ENCODE results near the gene AJM1.

Gene AJM1

DNA sequence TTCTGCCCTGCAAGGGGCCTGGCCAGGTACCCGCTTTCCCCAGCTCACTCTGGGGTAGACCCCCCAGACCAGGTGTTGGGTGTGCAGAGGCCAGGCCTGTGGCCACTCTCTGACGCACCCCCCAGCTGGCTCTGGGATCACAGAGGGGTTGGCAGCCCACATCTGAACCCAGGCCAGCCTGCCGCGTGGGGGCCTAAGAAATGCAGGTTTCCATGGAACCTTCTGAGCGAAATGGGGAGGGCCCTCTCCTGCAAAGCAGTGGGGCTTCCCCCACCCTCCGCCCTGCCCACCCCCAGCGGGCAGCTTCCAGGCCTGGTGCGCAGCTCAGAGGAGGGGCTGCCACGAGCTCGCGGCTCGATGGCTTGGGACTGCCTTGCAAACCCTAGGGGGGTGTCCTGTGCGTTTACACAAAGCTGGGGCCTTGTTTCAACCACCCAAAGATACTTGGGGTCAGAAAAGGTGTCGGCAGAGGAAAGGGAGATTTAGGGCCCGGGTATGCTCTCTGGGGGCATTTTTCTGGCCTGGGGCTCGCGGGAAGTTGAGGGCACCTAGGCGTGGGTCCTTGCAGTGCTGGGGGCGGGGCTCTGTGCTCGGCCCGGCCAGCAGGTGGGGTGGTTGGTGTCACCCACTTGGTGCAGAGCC is 1.0 kb downstream of the AJM1 start:
- peak in 22 of 56 donors; percentile 17 to 73 (median 38) for DNase-seq

DNA sequence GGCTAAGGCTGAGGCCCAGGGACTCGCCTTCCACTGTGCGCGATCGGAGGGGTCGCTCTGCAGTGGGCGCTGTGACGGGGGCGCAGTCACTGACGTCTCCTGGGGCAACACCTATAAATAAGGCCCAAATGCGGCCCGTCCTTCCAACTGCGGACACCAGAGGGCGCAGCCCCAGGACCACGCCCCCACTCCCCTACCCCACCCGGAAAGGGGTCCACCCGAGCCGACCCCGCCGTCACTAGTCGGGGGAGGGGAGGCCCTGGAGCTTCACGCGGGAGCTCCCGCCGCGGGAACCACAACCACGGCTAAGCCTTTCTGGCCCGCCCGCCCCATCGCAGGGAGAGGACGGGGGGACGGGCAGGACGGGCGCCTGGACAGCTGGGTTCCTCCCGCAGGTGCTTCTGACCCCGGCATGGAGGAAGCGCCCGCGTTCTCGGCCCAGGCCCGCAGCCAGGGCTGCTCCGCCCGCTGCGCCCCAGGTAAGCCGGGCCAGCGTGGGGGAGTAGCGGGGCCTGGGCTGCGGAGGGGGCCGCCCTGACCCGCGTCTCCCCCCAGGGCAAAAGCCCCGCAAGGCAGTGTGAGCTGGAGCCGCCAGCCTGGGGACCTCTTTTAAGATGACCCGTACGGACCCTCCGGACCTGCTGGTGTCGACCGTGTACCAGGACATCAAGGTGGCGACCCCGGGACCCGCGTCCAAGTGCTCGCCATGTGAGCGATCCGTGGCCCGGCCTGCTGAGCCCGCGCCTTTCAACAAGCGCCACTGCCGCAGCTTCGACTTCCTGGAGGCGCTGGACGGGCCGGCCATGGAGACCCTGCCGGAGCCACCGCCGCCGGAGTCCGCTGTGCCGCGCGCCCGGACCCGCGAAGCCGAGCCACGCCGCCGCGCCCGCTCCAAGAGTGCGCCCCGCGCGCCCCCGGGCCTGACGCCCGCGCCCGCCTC is 1.8 kb downstream of the AJM1 start:
- peak in 8 of 56 donors; percentile 18 to 61 (median 34) for DNase-seq

DNA sequence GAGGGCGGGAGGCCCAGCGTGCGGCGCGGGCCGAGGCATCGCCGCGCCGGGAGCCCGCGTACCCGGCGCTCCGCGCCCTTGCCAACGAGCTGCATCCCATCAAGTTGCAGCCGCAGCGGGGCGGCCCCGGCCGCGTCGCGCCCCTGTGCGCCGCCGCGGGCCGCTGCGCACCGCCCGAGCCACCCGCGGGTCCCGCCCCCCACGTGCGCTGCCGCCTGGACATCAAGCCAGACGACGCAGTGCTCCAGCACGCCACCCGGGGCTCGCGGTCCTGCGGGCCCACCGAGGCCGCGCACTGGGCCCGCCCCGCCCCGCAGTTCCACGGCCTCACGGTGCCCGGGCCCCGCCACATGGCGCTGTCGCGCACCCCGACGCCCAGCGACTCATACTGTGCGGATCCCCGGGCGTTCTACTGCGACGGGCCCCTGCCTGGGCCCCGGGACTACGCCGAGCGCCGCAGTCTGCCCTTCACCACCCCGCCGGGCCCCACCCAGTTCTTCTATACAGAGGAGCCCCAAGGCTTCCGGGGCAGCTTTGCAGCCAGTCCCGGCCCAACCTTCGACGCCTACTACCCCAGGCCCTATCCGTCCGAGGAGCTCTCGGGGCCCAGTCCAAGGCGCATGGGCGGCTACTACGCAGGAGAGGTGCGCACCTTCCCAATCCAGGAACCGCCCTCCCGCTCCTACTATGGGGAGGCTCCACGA is 2.6 kb downstream of the AJM1 start:
- DNase-seq, result no peak

DNA sequence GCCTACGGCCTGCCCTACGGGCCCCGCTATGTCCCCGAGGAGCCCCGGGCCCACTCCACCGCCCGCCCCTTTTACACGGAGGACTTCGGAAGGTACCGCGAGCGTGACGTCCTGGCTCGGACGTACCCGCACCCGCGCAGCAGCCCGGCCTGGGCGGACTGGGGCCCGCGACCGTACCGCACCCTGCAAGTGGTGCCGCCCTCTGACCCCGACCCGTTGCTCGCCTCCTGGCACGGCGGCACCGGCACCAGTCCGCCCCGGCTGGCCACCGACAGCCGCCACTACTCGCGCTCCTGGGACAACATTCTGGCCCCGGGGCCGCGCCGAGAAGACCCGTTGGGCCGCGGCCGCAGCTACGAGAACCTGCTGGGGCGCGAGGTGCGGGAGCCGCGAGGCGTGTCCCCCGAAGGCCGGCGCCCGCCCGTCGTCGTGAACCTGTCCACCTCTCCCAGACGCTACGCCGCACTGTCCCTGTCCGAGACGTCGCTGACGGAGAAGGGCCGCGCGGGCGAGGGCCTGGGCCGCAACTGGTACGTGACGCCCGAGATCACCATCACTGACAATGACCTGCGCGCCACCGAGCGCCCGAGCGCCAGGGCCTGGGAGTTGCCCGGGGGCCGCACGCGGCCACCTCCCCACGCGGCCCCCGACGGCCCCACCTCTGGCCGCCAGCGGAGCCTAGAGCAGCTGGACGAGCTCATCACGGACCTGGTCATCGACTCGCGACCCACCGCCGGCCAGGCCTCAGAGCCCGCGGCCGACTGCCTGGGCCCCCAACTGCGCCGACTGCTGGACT is 3.4 kb downstream of the AJM1 start:
- no peak for DNase-seq

DNA sequence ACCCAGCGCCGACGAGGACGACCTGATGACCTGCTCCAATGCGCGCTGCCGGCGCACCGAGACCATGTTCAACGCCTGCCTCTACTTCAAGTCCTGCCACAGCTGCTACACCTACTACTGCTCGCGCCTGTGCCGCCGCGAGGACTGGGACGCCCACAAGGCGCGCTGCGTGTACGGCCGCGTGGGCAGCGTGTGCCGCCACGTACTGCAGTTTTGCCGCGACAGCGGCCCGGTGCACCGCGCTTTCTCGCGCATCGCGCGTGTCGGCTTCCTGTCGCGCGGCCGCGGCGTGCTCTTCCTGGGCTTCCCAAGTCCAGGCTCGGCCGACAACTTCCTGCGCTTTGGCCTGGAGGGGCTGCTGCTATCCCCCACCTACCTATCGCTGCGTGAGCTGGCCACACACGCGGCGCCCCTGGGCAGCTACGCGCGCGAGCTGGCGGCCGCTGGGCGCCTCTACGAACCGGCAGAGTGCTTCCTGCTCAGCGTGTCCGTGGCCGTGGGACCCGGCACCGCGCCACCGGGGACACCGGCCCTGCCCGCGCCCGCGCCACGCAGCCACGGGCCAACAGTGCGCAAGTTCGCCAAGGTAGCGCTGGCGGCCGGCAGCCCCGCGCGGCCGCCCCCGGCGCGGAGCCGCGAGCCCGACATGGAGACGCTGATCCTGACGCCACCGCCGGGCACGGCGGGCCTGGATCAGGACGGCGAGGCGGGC is 4.3 kb downstream of the AJM1 start:
- DNase-seq, result no peak

DNA sequence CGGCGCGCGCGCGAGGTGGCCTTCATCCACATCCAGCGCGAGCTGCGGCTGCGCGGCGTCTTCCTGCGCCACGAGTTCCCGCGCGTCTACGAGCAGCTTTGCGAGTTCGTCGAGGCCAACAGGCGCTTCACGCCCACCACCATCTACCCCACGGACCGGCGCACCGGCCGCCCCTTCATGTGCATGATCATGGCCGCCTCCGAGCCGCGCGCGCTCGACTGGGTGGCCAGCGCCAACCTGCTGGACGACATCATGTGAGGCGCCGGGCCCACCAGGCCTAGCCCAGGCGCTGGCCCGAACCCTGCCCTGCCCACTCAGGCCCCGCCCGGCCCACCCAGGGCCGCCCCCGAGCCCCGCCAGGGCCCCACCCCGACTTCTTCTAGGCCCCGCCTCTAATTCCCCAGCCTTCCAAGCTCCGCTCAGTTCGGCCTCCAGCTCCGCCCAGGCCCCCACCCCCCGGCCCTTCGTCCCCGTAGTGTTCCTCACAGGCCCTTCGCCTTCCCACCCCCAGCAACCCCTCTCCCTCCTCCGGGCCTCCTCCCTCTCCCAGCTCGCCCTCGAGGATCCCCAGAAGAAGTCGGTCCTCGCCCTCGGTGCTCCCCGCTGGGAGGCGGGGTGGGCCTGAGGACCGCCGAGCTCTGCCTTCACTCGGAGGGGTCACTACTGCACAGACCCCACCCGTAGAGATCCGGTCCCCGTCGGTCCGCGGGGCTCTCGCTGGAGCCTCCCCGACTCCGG is 5.0 kb downstream of the AJM1 start:
- DNase-seq, result no peak

DNA sequence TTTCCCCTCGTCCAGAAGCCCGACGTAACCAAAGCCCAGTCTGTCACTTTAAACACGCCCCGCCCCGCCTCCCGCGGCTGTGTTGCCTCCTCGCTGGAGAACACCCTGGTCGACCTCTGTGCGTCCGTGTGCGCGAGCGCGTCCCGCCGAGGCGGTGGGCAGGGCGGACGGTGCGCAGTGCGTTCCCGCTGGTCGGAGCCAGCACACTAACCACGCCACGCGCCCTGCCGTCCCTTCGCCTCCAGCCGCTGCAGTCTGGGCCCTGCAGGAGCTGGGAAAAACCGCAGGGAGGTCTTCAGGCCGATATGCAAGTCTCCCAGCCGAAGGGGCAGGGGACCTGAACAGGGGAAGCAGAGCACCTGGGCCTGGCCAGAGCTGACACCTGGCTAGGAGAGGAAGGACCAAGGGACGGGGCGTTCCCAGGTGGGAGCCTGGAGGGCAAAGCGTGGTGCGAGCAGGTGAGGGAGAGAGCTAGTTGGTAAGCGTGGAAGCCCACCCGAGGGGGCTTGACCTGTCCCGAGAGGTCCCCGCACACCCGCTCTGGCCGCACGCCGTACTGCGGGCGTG is 5.6 kb downstream of the AJM1 start:
- peak in 2 of 56 donors; percentile 33 to 46 for DNase-seq

DNA sequence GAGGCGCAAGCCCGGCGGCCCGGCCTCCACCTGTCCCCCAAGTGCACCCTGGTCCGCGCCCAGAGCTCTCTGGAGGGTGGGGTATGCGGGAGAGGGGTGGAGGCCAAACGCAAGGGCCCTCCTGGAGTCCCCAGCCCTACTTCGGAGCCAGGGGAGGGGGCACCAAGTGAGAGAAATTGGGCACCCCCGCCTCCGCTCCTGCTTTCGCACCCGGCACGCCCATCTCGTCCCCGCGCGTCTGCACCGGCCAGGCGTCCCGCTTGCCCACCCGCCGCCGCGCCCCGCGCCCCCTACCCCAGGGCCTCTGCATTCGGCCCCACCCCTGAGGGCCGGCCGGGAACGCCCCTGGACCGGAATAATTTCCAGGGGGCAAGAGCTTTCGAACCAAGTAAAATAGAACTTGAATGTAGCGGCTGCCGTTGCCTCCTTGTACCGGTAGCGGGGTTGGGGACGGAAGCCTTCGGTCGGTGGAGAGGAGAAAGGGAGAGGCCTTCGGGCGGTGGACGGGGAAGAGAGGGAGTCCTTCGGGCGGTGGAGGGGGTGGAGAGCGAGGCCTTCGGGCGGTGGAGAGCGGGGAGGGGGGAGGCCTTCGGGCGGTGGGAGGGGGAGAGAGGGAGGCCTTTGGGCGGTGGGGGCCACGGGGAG is 6.2 kb downstream of the AJM1 start:
- DNase-seq, result peak in 2 of 56 donors; percentile 51 to 71

DNA sequence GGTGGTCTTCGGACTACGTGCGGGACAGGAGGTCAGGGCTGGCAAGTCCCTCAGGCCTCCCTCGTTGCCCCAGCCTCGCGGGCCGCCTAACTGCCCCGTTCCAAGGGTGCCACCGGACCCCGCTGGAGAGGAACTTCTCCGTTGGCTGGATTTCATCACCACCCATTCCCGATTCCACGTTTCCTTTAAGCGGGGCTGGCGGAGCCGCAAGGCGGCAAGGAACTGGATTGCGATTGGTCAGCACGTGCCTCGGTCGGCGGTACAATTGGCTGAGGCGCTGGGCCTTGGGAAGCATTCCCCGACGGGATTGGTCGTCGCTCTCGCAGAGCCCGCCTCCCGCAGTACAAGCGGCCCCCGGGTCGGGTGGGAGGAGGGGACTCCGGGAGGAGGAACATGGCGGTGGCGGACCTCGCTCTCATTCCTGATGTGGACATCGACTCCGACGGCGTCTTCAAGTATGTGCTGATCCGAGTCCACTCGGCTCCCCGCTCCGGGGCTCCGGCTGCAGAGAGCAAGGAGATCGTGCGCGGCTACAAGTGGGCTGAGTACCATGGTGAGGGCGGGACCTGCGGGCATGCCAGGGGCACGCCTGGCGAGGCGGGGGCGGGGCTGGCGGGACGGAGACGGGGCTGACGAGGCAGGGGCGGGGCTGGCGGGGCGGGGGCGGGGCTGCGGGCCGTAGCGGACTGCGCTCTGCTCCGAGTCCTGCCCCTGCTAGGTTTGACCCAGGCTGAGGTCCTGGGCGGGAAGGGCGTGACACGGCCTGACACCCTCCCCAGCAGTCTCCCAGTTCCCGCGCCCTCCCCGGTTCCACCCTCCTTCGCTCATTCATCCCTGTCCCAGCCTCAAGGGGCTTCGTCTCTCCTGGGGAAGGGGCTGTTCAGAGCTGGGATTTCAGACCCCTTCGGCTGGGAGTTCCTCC is 7.0 kb downstream of the AJM1 start, which contains the start of gene PHPT1:
TSS of gene PHPT1 (plus strand) at position 372 of the 922 bp plus-strand sequence. CDS start at position 394, 22 bp downstream.
- peak; percentile 71 to 100 (median 97) for DNase-seq

DNA sequence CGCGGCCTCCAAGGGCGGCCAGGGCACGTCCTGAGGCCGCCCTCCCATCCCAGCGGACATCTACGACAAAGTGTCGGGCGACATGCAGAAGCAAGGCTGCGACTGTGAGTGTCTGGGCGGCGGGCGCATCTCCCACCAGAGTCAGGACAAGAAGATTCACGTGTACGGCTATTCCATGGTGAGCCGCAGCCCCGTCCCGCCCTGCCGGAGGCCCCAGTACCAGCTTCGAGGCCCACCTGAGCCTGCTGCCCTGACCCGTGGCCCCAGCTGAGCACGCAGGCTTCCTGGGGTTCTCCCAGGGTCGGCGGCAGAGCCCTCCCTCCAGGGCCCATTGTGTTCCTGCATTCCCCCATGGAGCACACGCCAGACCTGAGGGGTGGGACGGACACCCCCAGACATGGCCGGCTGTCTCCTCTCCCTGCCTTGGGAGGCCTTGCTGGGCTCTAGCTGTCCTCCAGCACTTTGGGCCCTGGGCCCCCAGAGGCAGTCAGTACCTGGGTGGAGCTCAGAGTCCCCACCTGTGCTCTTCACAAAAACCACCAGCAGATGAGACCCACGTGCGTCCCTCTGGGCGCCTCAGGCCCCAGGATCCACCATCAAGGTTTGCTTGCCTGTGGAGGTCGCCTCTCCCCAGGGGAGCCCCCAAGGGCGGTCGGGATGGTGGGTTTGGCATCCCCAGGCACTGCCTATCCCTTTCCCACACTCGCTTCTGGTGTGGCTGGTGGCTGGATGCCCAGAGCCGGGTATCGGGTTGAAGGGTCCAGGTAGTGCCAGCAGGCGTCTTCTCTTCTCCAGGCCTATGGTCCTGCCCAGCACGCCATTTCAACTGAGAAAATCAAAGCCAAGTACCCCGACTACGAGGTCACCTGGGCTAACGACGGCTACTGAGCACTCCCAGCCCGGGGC is 7.9 kb downstream of the AJM1 start:
- peak in 1 of 56 donors; percentile 49 for DNase-seq

DNA sequence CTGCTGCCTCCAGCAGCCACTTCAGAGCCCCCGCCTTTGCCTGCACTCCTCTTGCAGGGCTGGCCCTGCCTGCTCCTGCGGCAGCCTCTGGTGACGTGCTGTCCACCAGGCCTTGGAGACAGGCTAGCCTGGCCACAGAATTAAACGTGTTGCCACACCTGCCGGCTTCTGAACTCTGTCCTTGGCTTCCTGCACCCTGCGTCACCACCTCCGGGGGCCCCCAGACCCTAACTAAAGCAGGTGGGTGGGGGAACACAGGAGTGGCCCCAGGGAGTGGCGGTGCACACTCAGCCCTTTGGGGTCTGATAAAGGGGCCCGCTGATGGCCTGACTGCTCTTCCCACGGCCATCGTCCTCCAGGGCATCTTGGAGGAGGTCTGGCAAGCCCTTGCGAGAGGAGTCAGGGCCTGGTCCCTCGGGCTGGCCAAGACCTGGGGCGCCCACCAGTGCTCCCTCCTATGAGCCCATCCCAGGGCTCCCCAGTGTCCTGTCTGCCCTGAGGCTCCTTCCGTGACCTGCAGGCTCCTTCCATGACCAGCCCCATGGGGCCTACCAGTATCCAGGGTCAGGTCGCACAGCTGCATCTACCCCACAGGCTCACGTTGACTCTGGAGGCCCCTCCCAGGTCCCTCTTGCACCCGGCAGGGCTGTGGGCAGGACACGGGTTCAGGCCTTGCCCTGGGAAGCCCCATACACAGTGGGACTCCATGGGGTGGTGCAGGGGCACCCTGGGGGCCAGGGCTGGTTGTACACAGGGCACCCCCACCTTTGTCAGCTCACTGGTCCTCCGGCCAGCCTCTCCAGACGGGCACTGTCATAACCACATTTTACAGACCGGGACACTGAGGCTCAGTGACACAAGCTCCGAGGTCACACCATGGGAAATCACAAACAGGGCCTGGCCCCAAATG is 8.8 kb downstream of the AJM1 start:
- DNase-seq, result no peak

DNA sequence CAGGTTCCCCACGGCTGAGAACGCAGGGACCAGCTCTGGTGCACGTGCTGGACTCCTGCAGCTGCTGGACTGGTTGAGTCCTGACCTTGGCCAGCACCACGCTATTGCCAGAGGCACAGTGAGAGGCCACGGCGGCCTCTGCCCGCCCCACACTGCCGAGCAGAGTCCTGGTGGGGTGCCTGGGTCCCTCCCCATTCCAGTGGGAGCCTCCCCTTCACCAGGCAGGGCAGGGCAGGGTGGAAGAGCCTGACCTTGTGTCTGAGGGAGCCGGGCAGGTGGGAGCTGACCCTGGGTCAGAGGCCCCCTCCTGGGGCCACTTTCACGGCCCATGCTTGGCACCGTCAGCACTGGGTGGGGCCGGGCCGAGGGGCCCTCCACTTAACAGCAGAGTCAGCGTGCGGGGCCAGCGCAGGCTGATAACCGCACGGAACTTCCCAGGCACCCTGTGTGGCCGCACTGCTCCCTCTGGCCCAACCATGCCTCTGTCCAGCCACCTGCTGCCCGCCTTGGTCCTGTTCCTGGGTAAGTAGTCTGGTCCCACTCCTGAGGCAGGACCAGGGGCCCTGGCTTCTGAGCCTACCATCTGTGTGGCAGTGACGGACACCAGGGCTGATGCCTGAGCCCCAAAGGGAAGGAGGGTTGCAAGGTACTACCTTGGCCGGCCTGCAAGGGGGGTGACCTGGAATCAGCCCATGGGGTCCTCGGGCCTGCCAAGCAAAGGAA is 9.8 kb downstream of the AJM1 start, which contains the start of gene MAMDC4:
TSS of gene MAMDC4 (plus strand) at position 406 of the 723 bp plus-strand sequence. CDS start at position 477, 71 bp downstream.
- no peak for DNase-seq

DNA sequence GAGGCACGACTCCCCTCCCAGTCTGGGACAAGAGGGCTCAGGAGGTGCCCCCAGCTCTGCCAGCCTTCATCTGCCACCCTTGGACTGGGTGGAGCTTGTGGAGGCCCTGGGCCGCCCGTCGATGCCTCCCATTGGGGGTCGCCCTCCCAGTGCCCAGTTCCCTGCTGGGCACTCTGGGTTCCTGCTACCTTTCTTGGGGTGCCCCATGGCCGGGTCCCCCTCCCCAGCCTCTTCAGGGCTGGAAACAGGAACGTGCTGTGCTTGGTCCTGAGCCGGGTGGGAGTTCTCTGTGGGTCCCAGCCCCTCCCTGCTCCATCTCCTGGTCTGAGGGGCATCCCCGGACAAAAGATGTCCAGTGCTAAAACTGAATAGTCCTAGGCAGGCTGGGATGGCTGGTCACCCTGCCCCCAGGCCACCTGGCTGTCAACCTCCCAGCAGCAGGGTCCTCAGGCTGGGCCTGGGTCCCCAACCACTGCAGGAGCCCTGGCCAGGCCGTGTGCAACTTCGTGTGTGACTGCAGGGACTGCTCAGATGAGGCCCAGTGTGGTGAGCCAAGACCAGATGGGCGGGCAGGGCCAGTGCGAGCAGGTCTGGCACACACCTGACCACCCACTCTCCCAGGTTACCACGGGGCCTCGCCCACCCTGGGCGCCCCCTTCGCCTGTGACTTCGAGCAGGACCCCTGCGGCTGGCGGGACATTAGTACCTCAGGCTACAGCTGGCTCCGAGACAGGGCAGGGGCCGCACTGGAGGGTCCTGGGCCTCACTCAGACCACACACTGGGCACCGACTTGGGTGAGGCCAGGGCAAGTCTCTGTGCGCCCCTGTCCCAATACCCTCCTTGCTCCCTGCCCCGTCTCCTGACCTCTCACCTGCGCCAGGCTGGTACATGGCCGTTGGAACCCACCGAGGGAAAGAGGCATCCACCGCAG is 10.7 kb downstream of the AJM1 start:
- DNase-seq, result no peak

All from amygdala (tissue), 56 donors.